Panc1 (cell line): ENCODE results near the gene BIRC6. TPM values are rescaled to one million over a fixed set of nuclear protein-coding genes. Genes with fewer than 3 reads are reported as not detected.

ENCODE experiments used
- ATAC-seq: fragments of 200-7000 bp; cut with Tn5 transposase; 2 replicates; pipeline ENCODE4 v1.9.1; 2020; ENCODE audit warnings: mild to moderate bottlenecking, moderate library complexity
- BruUV-seq: library from RNA; stranded (reverse); fragments of 400-500 nt; replicated peaks from 2 replicates; lab custom pipeline; 2021; lab: Mats Ljungman, UMichigan
- CTCF ChIA-PET: fragments of 300-600 bp; sonication (Branson Sonifier 250); formaldehyde crosslinking; loops from one replicate; lab custom pipeline; 2022; ENCODE audit warnings: antibody characterized with exemption; lab: Charles Lee
- POLR2A ChIA-PET: fragments of 300-600 bp; sonication (Branson Sonifier 250); formaldehyde crosslinking; loops from one replicate; lab custom pipeline; 2022; ENCODE audit warnings: antibody characterized with exemption; lab: Charles Lee
- DNase-seq: peaks from one replicate; pipeline ENCODE4 v3.0.0-alpha.2; 2010; ENCODE audit warnings: low read depth, low spot score
- H3K27ac ChIP-seq: 2 replicates; pipeline ENCODE4 v1.5.1; 2011; ENCODE audit warnings: mild to moderate bottlenecking, low read length, inconsistent platforms
- H3K27me3 ChIP-seq: fragments of 200-500 bp; sonication (Bioruptor generic); 2 replicates; pipeline ENCODE4 v1.6.0; 2014; ENCODE audit warnings: low read length, inconsistent platforms; ENCODE audit not compliant: control insufficient read depth, insufficient read depth
- H3K36me3 ChIP-seq: fragments of 200-500 bp; sonication (Bioruptor generic); 2 replicates; pipeline ENCODE4 v1.5.1; 2014; ENCODE audit warnings: inconsistent platforms, mild to moderate bottlenecking, low read length, moderate library complexity; ENCODE audit not compliant: control insufficient read depth, insufficient read depth
- H3K4me1 ChIP-seq: 2 replicates; pipeline ENCODE4 v1.5.1; 2011; ENCODE audit warnings: inconsistent platforms, mild to moderate bottlenecking, low read length, moderate library complexity; ENCODE audit not compliant: control insufficient read depth, insufficient read depth
- H3K4me3 ChIP-seq, 2 experiments: 2 replicates each; pipeline ENCODE4 v1.5.1; 2011 to 2012; ENCODE audit warnings: low read depth in 2 of 2, low read length in 2 of 2, mild to moderate bottlenecking in 2 of 2, inconsistent platforms in 1 of 2, moderate library complexity in 1 of 2
- H3K9me3 ChIP-seq: fragments of 200-500 bp; sonication (Bioruptor generic); 2 replicates; pipeline ENCODE4 v1.5.1; 2014; ENCODE audit warnings: low read depth, mild to moderate bottlenecking, inconsistent platforms, low read length, moderate library complexity; ENCODE audit not compliant: control insufficient read depth, insufficient read depth
- POLR2AphosphoS5 ChIP-seq: IDR thresholded peaks from 2 replicates; pipeline ENCODE4 v1.6.1; 2012; ENCODE audit warnings: mild to moderate bottlenecking, low read depth, low read length, moderate library complexity
- SIN3A ChIP-seq: IDR thresholded peaks from 2 replicates; pipeline ENCODE4 v1.6.1; 2012; ENCODE audit warnings: low read depth, mild to moderate bottlenecking, low read length, moderate library complexity, borderline replicate concordance; ENCODE audit not compliant: insufficient read depth
- TCF7L2 ChIP-seq: IDR thresholded peaks from 2 replicates; pipeline ENCODE4 v1.6.1; 2011; ENCODE audit warnings: mild to moderate bottlenecking, low read depth, low read length, inconsistent platforms
- in situ Hi-C: cut with HindIII; loops from 2 replicates; pipeline ENCODE4 v1.10.0; 2016; ENCODE audit warnings: low sequenced_read_pairs, low pct_unique_long_range_greater_than_20kb
- intact Hi-C: fragments of 100-400 bp; cut with micrococcal nuclease; formaldehyde crosslinking; loops from one replicate; pipeline ENCODE4 v1.10.0; 2022; ENCODE audit not compliant: unreplicated experiment
- total RNA-seq: library from RNA; stranded (reverse); gene quantifications from one replicate; pipeline ENCODE4 v1.2.1, GENCODE V29; 2021; ENCODE audit not compliant: unreplicated experiment
- TF ChIP-seq, protein P1 (sequence below), 2 experiments: IDR thresholded peaks; 2 replicates each; pipeline ENCODE4 v1.6.1; 2011 to 2012; ENCODE audit warnings: low read depth in 2 of 2, control low read depth in 1 of 2, low read length in 1 of 2, mild to moderate bottlenecking in 1 of 2, moderate library complexity in 1 of 2; ENCODE audit not compliant: insufficient read depth in 1 of 2
- TF ChIP-seq, protein P2 (sequence below): fragments of 450-650 bp; IDR thresholded peaks from 2 replicates; pipeline ENCODE4 v1.5.1; 2017; ENCODE audit warnings: mild to moderate bottlenecking

BIRC6 gene
- total RNA-seq, 1 experiment from 2014 or later: 73.1 TPM

DNA sequence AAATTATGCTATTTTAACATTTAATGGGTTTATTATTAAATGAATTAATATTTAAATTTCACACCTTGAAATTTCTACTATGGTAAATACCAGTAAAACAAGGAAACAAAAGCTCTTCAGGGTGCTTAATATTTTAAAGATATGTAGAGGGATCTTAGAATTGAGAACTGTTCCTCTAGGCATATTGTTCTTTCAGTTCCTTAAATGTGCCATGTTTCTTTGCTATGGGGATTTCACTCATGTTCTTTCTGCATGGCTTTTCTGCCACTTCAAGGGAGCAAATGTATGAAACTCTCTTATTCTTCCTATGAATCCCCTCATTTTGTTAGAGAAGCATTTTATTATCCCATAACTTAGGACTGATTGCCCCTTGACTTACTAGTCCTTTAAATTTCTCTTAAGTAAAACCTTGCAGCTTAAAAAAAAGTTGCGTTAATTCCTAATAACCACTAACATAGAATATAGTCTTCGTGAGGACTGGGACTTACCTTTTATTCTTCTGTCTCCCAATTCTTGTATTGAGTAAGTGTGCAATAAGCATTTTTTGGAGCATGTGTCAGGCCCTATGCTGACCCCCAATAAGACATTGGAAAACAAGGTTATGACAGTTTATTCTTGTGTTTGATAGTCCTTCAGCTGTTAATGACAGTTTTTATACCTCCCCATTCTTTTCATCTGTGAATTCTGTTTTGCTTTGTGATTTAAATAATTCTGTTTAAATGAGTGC, 95.7 kb downstream of the BIRC6 start:
- ATAC-seq (no peak), DNase-seq (no peak)
- Histone ChIP-seq H3K36me3 (peaks cover 11% of the 10 kb centered on the region), H3K27ac (no peak overlapping the region), H3K9me3 (no peaks in the 10 kb centered on the region), H3K27me3 (no peaks in the 10 kb centered on the region), H3K4me3 (no peak overlapping the region), H3K4me1 (no peaks in the 10 kb centered on the region; the same call in 1 of the 2 replicates)
- in situ Hi-C loops (no loop called here), intact Hi-C loops (no loop called here)
- no TSS peak for BruUV-seq
- ChIA-PET CTCF (no interaction called here), POLR2A (no interaction called here)
- no peak for TF ChIP-seq TCF7L2
- TF ChIP-seq, protein P1, sequence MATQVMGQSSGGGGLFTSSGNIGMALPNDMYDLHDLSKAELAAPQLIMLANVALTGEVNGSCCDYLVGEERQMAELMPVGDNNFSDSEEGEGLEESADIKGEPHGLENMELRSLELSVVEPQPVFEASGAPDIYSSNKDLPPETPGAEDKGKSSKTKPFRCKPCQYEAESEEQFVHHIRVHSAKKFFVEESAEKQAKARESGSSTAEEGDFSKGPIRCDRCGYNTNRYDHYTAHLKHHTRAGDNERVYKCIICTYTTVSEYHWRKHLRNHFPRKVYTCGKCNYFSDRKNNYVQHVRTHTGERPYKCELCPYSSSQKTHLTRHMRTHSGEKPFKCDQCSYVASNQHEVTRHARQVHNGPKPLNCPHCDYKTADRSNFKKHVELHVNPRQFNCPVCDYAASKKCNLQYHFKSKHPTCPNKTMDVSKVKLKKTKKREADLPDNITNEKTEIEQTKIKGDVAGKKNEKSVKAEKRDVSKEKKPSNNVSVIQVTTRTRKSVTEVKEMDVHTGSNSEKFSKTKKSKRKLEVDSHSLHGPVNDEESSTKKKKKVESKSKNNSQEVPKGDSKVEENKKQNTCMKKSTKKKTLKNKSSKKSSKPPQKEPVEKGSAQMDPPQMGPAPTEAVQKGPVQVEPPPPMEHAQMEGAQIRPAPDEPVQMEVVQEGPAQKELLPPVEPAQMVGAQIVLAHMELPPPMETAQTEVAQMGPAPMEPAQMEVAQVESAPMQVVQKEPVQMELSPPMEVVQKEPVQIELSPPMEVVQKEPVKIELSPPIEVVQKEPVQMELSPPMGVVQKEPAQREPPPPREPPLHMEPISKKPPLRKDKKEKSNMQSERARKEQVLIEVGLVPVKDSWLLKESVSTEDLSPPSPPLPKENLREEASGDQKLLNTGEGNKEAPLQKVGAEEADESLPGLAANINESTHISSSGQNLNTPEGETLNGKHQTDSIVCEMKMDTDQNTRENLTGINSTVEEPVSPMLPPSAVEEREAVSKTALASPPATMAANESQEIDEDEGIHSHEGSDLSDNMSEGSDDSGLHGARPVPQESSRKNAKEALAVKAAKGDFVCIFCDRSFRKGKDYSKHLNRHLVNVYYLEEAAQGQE (IDR thresholded peaks at IDR 0.05; ENCODE audit: insufficient read depth in 1 of 2, low read depth in 2 of 2, low read length in 1 of 2): no peak
- no peak for TF ChIP-seq SIN3A

DNA sequence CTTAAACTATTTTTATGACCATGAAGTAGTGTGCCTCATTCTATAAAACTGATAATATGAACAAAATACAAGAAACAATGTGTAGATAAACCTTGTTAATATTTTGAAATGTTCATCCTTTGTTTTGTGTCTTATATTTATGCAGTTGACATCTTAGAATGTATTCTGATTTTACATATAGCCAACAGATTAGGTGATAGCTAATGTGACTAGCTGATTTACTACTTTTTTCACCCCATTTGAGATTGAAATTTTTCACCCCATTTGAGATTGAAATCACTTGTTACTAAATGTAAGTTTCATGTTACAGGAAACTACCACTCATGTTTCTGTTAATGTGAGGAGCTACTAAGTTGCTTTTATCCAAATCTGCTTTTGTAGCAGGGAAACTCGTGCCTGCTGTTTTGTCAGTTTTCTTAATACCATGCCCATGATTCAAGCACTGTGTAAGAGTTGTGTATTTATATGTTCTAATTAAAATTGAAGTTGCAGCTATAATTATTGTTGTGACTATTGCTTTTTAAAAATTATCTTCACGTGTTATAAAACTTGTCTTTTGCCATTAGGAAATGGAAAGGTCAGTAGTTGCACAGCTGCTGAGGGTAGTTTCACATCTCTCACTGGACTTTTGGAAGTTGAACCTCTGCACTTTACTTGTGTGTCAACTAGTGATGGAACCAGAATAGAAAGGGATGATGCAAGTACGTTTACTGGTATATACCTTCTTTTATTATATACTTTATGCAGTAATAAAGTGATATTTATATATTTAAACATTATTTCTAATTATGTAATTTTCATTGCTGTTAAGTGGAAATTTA, 96.6 kb downstream of the BIRC6 start:
- H3K4me1 ChIP-seq: no peaks in the 10 kb centered on the region; the same call in 1 of the 2 replicates
- intact Hi-C loops: no loop called here
- no peaks in the 10 kb centered on the region for H3K9me3 ChIP-seq
- ChIA-PET POLR2A (no interaction called here), CTCF (no interaction called here)
- no peak overlapping the region for H3K27ac ChIP-seq
- peaks cover 11% of the 10 kb centered on the region for H3K36me3 ChIP-seq
- TF ChIP-seq, protein P1 (IDR thresholded peaks at IDR 0.05; ENCODE audit: insufficient read depth in 1 of 2, low read depth in 2 of 2, low read length in 1 of 2): no peak
- TF ChIP-seq TCF7L2 (no peak), SIN3A (no peak), POLR2AphosphoS5 (no peak)
- TF ChIP-seq, protein P2, sequence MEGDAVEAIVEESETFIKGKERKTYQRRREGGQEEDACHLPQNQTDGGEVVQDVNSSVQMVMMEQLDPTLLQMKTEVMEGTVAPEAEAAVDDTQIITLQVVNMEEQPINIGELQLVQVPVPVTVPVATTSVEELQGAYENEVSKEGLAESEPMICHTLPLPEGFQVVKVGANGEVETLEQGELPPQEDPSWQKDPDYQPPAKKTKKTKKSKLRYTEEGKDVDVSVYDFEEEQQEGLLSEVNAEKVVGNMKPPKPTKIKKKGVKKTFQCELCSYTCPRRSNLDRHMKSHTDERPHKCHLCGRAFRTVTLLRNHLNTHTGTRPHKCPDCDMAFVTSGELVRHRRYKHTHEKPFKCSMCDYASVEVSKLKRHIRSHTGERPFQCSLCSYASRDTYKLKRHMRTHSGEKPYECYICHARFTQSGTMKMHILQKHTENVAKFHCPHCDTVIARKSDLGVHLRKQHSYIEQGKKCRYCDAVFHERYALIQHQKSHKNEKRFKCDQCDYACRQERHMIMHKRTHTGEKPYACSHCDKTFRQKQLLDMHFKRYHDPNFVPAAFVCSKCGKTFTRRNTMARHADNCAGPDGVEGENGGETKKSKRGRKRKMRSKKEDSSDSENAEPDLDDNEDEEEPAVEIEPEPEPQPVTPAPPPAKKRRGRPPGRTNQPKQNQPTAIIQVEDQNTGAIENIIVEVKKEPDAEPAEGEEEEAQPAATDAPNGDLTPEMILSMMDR: no peak
- H3K27me3 ChIP-seq: no peaks in the 10 kb centered on the region
- H3K4me3 ChIP-seq: no peak overlapping the region
- ATAC-seq (no peak), DNase-seq (no peak)
- in situ Hi-C loops: no loop called here
- BruUV-seq: no TSS peak
